ENCODE measurements around the gene OR4K5.
"Not testable (repeated sequence)": the region's sequence is repeated elsewhere in the genome, so short reads cannot be mapped to it uniquely, and the experiment has no call there.

The OR4K5 gene, protein sequence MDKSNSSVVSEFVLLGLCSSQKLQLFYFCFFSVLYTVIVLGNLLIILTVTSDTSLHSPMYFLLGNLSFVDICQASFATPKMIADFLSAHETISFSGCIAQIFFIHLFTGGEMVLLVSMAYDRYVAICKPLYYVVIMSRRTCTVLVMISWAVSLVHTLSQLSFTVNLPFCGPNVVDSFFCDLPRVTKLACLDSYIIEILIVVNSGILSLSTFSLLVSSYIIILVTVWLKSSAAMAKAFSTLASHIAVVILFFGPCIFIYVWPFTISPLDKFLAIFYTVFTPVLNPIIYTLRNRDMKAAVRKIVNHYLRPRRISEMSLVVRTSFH

DNA sequence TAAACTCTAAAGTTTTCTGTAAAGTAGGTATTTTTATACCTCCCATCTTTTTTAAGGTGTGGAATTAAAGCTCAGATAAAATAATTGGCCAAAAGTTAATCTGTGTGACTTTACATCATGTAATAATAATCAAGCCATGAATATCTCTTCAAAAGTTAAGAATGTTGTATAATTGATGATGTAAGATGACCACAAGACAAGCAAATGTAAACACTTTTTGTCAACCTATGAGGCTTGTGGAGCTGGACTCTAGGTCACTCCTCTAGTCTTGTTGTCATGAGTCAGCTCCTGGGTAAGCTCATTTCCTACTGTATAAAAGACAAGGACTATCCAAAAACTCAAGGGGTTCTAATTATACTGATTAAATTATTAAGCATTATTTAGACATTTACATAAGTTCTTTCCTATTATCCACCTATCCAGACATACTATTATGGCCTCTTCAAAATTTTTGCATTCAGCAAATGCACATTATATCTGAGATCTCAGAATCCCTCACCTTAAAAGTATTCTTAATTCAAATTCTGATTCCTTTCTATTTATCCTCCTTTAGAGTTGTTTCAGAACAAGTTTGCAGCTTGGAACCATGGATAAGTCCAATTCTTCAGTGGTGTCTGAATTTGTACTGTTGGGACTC lies at the start of gene OR4K5:
TSS of gene OR4K5 (plus strand) at position 587 of the 637 bp plus-strand sequence. CDS start at position 587, 0 bp downstream.
- no peak for DNase-seq

GRCh38 chr14:19873178-19873577 lies 47.2 kb upstream of the OR4K5 start:
- no peak for DNase-seq

DNA sequence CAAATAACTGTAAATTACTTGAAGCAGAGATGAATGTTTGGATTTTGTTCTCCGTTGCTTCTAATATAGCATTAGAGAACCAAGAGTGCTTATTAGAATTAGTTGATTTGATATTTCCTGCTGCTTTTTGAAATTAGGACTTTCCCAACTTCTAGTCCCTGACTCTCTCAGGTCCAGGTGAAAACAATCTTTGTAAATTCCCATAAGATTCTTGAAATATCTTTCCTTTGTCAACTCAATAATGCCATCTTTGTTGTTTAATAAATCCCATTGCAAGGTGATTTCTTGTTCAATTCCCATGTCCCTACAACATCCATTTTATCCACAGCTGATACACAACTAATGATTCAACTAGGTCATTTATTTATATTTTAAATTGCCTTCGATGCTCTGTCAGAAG lies 45.6 kb upstream of the OR4K5 start, which contains the start of gene OR4K2:
TSS of gene OR4K2 (plus strand) at position 301 of the 400 bp plus-strand sequence. CDS start 1,126 bp downstream, outside the sequence.
- no peak for DNase-seq

DNA sequence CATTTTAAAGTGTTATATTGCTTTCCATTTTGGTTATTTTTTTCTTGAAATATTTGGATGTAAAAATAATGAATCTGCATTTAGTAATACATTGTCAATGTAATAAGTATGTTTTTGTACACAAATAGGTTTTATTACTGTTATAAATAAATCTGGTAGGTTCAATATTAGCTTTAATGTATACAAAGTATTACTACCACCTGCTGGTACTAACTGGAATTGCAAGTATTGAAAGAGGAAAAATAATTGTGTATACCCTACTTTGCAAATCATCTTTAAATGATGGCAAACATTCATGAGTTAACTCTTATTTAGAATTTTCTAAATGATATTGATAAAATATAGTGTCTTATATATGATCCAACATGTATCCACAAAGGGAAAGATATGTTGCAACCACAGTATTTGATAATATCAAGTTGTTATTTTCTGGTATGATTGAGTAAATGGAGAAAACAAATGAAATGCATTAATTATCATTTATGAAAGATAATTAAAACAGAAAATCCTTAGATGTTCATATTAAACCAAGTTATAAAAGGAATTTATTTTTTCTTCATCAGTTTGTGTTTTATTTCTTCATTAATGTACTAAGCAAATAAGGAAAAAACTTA lies 42.3 kb upstream of the OR4K5 start:
- no peak for DNase-seq

- DNase-seq: no peak
Observed at GRCh38 chr14:19895282-19895681, 25.1 kb upstream of the OR4K5 start.

- DNase-seq: no peak
Observed at GRCh38 chr14:19900999-19901398, 19.4 kb upstream of the OR4K5 start.

- DNase-seq: no peak
Observed at GRCh38 chr14:19902409-19902808, 18.0 kb upstream of the OR4K5 start.

GRCh38 chr14:19906665-19907064 lies 13.7 kb upstream of the OR4K5 start:
- DNase-seq: no peak

- no peak for DNase-seq
Observed at GRCh38 chr14:19911114-19911513, 9.3 kb upstream of the OR4K5 start.

DNA sequence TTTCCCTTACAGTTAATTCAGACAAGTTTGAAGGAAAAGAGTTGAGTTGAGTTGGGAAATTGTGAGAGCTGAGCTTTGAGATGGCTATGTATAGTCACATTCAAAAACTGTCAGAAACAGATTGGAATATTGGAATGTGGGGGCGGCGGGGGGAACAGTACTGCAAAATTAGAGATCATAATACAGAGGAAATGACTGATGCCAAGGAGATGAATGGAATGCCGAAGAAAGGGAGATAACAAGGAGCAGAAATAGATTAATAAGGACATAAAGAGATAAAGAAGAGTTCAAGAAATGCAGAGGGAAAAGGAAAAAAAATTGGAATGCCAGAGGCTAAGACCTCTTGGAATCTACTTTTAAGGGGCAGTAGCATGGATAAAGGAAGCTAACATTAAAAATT lies 3.2 kb upstream of the OR4K5 start:
- DNase-seq: no peak

GRCh38 chr14:19917955-19918518 lies 2.4 kb upstream of the OR4K5 start:
- no peak for DNase-seq

- no peak for DNase-seq
Observed at GRCh38 chr14:19918553-19919264, 1.7 kb upstream of the OR4K5 start.

DNA sequence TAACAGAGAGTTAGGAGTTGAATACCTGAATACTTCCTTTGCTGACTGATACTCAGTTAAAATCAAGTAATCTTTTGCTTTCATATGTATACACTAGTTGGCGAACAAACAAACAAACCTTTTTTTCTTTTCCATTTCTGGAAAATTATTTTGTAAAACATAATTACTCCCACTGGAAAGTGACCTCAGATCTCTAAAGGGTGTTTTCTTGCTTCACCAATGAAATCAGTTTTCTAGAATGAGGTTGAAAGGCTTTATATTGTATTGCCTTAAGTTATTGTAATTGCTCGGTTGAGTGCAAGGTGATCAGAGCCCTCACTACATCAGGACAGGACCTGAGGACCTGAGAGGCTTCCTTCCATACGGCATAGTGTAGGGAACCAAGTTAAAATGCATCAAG lies 10.2 kb downstream of the OR4K5 start, which contains the start of gene OR4K1:
TSS of gene OR4K1 (plus strand) at position 301 of the 400 bp plus-strand sequence. CDS start 4,750 bp downstream, outside the sequence.
- DNase-seq: no peak

DNA sequence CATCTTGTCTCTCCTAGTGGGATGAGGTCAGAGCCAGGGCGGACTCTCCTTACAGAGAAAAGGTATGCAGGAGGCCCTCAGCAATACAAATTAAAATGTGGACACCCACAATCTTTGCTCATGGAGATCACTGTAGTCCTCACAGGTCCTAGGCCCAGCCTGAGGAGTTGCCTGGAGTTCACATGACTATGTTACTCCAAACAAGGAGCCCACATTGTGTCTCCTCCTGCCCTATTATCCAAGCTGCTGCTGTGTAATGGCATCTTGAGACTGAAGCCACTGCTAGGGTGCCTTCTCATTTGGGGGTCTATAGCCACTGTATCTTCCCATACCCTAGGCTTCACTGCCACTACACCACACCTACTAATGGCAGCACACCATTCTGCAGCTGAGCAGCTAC lies 21.3 kb downstream of the OR4K5 start:
- no peak for DNase-seq

GRCh38 chr14:19947413-19948090 lies 27.1 kb downstream of the OR4K5 start:
- no peak for DNase-seq

DNA sequence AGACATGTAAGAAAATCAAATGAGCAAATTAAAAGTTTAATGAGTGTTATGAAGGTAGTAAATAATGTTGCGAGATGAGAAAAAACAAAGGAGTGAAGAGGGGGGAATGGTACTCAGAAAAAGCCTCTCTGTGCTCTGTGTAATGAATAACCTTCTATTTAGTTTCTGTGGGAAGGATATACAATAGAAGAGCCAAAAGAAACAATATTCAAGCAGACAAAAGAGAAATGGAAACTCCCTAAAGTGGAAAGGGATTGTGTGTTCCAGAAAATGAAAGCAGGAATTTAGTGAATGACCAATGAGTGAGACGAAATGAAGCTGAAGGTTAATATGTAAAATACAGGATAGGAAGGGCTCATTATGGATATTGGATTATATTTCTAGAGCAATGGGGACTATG lies 28.8 kb downstream of the OR4K5 start:
- DNase-seq: no peak

DNA sequence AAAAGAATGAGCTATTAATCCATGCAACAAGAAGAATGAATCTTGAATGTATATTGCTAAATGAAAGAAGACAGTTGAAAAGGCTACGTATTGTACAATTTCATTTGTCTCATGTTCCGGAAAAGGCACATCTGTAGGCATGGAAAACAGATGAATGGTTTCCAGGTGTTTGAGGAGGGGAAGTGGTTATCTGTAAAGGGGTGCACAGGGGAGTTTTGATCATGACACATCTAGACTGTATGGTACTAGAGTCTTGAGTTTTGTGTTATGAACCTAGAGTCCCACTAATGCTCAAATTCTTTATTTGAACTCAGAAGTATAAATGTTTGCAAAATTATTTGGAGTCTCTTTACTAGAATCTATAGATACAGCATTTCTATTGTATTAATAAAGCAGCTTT lies 49.3 kb downstream of the OR4K5 start:
- not testable (repeated sequence) for DNase-seq

Data from NCI-H1092 (cell line).